GM18951 (cell line): ENCODE results near the gene ATP5PO.
"Not testable (repeated sequence)": the region's sequence is repeated elsewhere in the genome, so short reads cannot be mapped to it uniquely, and the experiment has no call there.

Source experiments
- POLR2A ChIP-seq: IDR thresholded peaks from 4 replicates; pipeline ENCODE4 v1.6.1; 2011; ENCODE audit warnings: mild to moderate bottlenecking; ENCODE audit not compliant: insufficient read length, insufficient read depth; ENCODE audit errors: extremely low read depth
- in situ Hi-C: fragments of 300-500 bp; cut with MboI; formaldehyde crosslinking; loops from one replicate; pipeline ENCODE4 v1.12.0; 2022; ENCODE audit warnings: low sequenced_read_pairs, mixed read lengths, inconsistent platforms; ENCODE audit not compliant: unreplicated experiment

Gene ATP5PO

DNA sequence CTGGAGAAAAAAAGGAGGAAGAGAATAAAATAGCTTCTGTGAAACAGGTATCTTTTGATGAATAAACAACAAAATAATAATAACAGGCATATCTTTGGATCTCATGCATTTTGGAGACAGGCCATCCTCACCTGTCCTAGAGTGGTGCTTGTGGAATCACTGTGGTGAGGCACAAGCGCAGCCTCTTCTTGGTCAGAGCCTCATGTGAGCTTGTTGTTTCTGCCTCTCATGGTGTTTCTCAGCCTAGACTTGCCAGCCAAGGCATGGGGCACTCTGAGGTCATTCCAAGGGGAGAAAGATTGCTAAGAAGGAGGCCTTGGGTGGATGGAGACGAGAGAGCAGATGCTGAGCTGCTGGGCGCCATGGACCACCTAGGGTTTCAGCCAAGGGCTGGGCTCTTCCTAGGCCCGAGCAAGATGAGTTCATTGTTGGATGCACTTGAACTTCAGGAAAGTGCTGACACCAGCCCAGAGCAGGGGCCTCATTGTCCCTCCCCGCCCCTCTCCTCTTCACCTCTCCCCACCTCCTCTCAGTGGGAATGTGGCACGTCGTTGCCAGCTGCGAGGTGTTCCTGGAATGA, 49.5 kb downstream of the ATP5PO start:
- no peak for TF ChIP-seq POLR2A
- in situ Hi-C loops: no loop called here

DNA sequence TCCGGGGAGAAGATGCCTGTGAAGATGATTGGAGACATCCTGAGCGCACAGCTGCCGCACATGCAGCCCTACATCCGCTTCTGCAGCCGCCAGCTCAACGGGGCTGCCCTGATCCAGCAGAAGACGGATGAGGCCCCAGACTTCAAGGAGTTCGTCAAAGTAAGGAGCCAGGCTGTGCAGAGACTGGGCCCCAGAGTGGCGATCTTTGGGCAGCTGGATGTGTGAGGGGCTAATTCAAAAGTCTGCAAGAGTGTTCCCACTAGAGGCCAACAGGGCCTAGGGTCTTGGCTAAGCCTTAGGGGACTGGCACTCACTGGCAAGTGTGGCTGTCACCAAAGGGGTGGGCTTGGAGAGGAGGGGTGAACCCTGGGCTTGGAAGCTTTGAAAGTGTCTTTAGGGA, 50.4 kb downstream of the ATP5PO start:
- no peak for TF ChIP-seq POLR2A
- in situ Hi-C loops: no loop called here

DNA sequence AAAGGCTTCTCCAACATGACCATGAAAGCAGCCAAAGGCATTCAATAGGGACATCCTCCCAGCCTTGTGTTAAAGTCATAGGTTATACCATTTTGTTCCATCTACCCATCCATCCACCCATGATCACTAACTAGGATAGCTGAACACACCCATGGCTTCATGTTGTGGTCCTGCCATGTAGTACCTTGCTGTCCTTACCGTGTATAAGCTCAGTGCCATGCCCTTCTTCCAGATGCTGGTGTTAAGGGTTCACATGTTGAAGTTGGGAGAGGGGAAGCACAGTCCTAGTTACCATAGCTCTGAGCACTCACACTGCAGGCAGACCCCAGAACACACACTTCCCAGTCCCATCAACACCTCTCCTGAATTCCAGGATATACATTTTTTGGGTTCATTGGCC, 51.5 kb downstream of the ATP5PO start:
- in situ Hi-C loops: no loop called here
- TF ChIP-seq POLR2A: no peak

DNA sequence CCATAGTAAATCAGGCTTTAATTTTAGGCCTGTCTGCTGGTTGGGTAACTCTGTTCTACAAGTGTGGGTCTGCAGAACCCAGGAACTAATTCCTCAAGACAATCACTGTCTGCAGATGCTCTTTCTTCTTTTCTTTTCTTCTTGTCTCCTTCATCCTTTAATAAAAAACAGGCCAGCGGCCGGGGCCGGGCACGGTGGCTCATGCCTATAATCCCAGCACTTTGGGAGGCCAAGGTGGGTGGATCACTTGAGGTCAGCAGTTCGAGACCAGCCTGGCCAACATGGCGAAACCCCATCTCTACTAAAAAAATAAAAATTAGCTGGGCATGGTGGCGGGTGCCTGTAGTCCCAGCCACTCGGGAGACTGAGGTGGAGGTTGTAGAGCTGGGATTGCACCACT, 52.4 kb downstream of the ATP5PO start:
- in situ Hi-C loops: not testable (repeated sequence)

DNA sequence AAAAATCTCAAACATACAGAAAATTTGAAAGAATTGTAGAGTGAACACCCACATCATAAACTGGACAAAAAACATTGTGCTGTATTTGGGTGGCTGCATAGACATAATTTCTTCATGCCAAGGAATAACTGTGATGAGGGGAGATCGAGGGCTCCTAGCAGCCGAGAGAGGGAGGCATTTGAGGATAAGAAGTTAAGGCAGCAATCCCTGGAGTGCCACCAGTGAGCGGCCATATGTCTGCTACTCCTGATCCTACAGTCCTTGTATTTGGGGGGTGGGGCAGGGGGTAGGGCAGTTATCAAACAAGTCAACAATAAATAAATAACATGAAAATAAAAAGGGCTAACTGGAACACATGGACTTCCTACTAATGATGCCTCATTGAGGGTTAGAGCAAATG, 54.5 kb downstream of the ATP5PO start:
- no peak for TF ChIP-seq POLR2A
- in situ Hi-C loops: no loop called here

DNA sequence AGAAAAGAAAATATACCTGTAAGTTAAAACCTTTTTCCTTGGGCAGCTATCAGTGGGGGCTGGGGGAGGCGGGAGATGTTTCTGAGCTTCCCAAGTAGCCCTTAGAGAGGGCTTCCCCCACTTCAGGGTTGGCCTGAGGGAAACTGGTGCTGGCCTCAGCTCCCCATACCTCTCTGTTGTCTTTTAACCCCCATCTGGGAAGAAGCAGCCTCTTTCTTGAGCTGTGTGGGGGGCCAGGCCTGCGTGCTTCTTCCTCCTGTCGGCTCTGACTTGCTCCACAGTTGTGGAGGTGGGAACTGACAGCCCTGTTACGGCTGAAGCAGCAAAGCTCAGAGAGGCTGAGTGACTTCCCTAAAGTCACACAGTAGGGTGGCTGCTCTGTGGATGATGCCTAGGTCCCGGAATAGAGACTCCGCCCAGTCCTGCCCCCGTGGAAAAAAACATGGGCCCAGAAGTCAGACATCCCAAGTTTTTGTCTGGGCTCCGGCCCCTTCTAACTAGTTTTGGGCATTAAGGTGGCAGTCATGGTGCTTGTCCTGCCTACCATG, 55.2 kb downstream of the ATP5PO start:
- in situ Hi-C loops: no loop called here
- no peak for TF ChIP-seq POLR2A

DNA sequence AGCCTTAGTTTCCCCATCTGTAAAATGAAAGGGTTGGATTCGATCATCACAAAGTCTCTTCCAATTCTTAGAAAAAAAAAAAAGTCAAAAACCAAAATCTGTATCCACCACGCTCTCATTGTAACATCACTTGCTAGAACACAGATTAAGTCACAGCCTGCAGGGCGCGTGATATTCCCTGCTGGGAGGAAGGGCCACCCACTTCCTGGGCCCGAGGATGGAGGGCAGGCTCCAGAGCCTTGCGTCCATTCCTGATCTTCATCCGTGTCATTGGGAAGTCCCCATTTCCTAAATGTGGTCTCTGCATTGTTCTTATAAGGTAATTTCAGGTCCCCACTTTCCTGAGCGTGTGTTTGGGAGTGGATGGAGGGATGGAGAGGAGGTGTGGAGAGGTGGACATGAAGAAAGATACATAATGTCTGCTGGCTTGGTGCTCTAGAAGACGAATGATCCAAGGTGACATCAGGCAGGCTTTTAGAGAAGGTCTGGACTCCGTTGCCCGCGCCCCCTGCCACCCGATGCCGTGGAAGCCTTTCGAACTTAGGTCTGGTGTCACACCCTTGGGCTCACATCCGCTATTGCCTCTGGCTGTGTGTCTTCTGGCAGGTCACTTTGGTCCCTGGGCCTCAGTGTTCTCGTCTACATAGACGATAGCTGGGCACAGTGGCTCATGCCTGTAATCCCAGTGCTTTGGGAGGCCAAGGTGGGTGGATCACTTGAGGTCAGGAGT, 56.1 kb downstream of the ATP5PO start:
- in situ Hi-C loops: no loop called here
- TF ChIP-seq POLR2A: no peak

DNA sequence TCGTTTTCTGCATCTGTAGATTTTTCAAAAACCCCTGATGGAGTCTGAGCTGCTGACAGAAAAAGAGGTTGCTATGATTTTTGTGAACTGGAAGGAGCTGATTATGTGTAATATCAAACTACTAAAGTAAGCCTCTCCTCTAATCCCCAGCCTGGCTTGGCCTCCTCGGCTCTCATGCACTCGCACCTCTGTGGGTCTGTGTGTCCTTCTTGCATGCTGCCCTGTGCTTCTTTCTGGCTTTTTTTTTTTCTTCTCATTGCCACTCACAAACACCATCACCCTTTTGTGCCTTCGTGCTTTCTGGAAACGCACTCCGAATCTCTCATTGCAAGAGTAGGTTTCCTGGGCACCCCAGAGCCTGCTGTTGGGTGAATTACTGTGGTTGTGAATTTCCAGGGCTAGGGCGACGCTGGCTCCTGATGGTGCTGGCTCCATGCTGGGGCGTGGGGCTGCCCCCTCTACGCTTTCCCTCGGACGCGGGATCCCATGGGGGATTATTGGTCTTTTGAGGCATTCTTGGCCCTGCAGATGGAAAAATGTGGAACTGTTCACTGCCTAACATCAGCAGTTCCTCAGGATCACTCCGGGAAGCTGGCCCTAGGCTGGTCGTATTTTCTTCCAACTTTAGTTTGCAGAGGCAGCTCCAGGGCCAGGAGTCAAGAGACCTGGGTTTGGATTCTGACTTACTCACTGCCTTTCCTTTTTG, 56.8 kb downstream of the ATP5PO start:
- TF ChIP-seq POLR2A: no peak
- in situ Hi-C loops: no loop called here

DNA sequence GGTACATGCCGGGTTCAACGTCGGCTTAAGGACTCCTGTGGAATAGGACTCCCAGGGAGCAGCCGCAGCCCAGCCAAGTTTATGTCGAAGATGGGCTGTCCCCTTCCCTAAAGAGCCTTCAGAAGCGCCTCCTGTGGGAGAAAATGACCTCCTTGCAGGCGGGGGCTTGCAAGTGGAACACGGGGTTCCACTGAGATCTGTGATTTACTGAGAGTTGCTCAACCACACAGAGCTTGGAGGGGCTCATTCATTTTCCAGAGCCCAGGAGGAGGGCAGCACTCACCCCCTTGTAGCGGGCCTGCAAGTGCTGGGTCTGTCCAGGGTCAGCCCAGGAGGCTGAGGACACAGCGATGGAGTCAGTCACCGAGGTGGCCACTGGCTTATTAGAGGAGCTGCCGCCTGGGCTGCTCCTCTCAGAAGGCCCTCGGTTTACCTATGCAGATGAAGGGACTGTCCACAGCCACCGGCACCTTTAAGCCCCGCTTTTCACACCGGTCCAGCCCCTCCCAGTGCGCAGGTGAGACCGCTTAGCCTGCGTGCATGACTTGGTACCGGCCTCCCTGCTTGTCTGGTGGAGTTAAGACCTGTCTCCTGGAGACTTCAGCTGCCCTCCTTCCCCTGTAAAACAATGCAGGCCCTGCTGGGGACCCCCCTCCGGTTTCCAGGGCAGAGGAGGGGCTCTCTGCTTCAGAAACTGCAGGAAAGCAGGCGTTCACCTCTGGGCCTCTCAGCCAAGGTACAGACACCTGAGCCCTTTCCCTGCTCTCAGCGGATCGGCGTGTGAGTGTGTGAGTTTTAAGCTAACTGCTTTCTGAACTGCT, 57.5 kb downstream of the ATP5PO start:
- in situ Hi-C loops: no loop called here
- TF ChIP-seq POLR2A: no peak

DNA sequence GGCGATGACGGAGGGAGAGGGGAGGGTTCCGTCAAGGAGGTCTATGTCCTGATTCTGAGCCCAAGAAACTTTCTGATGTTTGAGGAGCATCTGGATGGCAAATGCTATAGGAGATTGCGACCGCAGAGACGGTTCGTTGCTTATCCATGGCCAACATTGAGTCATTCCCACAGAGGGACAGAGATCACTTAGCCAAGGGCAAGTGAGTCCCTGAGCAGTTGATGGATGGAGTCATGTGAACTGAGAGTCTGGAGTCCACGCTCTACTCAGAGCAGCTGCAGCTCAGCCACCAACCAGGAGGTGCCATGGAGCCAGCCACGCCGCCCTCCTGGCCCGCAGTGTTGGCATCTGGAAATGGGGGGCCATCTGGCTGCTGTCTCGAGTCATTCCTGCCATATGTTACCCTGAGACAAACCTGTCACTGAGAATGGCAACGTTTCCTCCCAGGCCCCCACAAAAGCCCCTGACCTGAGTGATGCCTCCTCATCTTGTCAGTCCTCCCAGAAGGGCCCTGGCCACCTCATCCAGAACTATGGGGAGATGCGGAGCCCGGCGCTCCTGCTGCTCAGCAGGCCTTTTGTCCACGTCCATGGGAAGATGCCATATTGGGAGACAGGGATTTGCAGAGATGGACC, 58.6 kb downstream of the ATP5PO start:
- in situ Hi-C loops: no loop called here
- TF ChIP-seq POLR2A: no peak

DNA sequence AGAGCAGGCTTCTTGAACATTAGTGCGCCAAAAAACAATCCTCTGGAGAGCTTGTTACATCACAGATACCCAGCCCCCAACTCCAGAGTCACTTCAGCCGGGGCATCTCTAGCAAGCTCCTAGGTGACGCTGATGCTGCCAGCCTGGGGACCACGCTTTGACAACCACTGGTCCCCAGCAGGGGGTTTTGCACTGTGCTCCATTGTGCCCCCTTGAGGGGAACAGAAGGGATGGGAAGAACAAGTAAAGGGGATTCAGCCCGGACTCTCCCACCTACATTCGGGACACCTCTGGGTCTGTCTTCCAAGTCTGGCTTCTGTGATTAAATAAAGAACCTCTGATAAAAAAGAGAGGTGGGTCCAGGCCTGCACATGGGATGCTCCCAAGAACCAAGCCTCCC, 60.4 kb downstream of the ATP5PO start:
- in situ Hi-C loops: no loop called here
- TF ChIP-seq POLR2A: no peak

DNA sequence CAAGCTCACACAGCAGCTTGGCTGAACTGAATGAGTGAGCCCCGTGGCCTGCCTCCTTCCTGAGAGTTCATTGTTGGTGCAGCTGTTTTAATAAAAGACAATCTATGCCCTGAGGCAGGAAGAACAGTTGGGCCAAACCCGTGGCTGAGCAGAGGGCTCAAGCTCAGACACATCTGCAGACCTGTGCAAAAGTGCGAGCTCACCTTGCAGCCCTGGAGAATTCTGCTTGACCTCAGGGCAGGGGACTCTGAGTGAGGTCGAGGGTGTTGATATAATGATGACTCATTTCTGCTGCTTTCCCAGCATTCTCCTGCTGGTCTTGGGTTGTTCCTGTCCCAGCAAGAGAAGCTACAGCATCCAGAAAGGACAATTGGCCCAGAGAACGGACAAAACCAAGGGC, 61.0 kb downstream of the ATP5PO start:
- TF ChIP-seq POLR2A: no peak
- in situ Hi-C loops: no loop called here
